Body of pancreas (tissue), 4 donors: ENCODE measurements around the gene RANBP10.

ENCODE experiments used
- CTCF ChIP-seq, 7 experiments: fragments of 450-650 bp in 4 of 7; fragments of 200-600 bp in 3 of 7; sonication (generic) in 3 of 7; IDR thresholded peaks; one replicate each; pipeline ENCODE4 v1.5.1; 2016 to 2019; ENCODE audit warnings: antibody characterized with exemption in 7 of 7
- POLR2A ChIP-seq, 3 donors: fragments of 450-650 bp; IDR thresholded peaks; one replicate each; pipeline ENCODE4 v1.6.1; 2016; ENCODE audit warnings: antibody characterized with exemption in 3 of 3, mild to moderate bottlenecking in 2 of 3

- TF ChIP-seq CTCF (IDR thresholded peaks at IDR 0.05) (no peak), POLR2A (IDR thresholded peaks at IDR 0.05) (no peak)
Measured at GRCh38 chr16:67731753-67732095, 74.6 kb downstream of the RANBP10 start.
